ENCODE results near the gene IL25. TPM values are rescaled to one million over a fixed set of nuclear protein-coding genes. Genes with fewer than 3 reads are reported as not detected.

The IL25 gene
- total and polyA plus RNA-seq, 2 of the 4 experiments (the other 2 are of a cell fraction) = not detected

- ATAC-seq (ENCODE audit: low read depth) (no peak), DNase-seq (no peak)
- POLR2A ChIA-PET (ENCODE audit: unreplicated experiment) = no interaction called here
- in situ Hi-C loops (cut with MboI; ENCODE audit: low sequenced_read_pairs) = no loop called here
- Histone ChIP-seq H3K9ac (ENCODE audit: low read depth, low read length) (no peak overlapping the region), H2BK120ac (ENCODE audit: low read depth, low read length) (no peak overlapping the region), H3K9me3 (ENCODE audit: control insufficient read depth, insufficient read depth, low read length) (no peaks in the 10 kb centered on the region), H3K4me2 (ENCODE audit: low read depth, low read length) (no peak overlapping the region), H2BK20ac (ENCODE audit: low read depth, low read length) (no peak overlapping the region), H3K14ac (replicated peaks; ENCODE audit: low read depth, low read length) (no peak overlapping the region), H4K8ac (ENCODE audit: low read depth in 2 of 2, low read length in 2 of 2) (no peak overlapping the region), H3K9me1 (ENCODE audit: insufficient read depth, low read length) (no peaks in the 10 kb centered on the region), H3K56ac (ENCODE audit: extremely low read depth, insufficient read depth, low read length) (no peak overlapping the region), H3K79me1 (ENCODE audit: low read depth in 1 of 2, low read length in 2 of 2) (no peaks in the 10 kb centered on the region), H3K4me1 (ENCODE audit: control insufficient read depth, insufficient read depth, low read length) (no peaks in the 10 kb centered on the region), H2AFZ (replicated peaks; ENCODE audit: low read length, poor library complexity) (no peak overlapping the region), H3K23ac (ENCODE audit: low read depth, low read length) (no peak overlapping the region), H2AK9ac (replicated peaks; ENCODE audit: low read depth, low read length, poor library complexity) (no peak overlapping the region), H4K20me1 (ENCODE audit: insufficient read depth, low read length) (no peaks in the 10 kb centered on the region), H3K4ac (ENCODE audit: low read depth, low read length) (no peak overlapping the region), H2BK15ac (ENCODE audit: low read depth, low read length) (no peak overlapping the region), H4K5ac (ENCODE audit: low read depth, low read length) (no peak overlapping the region), H4K91ac (ENCODE audit: insufficient read depth, low read depth, low read length) (no peak overlapping the region), H3K18ac (ENCODE audit: low read depth, low read length) (no peak overlapping the region), H2BK5ac (ENCODE audit: low read depth, low read length, poor library complexity, severe bottlenecking) (no peak overlapping the region), H3K4me3 (ENCODE audit: insufficient read depth, low read depth, low read length) (no peak overlapping the region), H2AK5ac (ENCODE audit: low read depth, low read length) (no peak overlapping the region), H3K27me3 (ENCODE audit: control insufficient read depth, insufficient read depth, low read length) (peaks cover 46% of the 10 kb centered on the region), H3K27ac (ENCODE audit: insufficient read depth, low read length) (no peak overlapping the region), H3K36me3 (ENCODE audit: control insufficient read depth, insufficient read depth, low read length) (no peaks in the 10 kb centered on the region)
- dilution Hi-C loops (cut with HindIII; ENCODE audit: low sequenced_read_pairs, unreplicated experiment) = no loop called here
- CTCF ChIA-PET = no interaction called here
- TF ChIP-seq CHD1 (IDR thresholded peaks at IDR 0.05; ENCODE audit: low read depth, low read length) (no peak), USF2 (IDR thresholded peaks at IDR 0.05; ENCODE audit: low read depth, low read length) (no peak), BHLHE40 (IDR thresholded peaks at IDR 0.05; ENCODE audit: low read depth, low read length) (no peak), RAD21 (IDR thresholded peaks at IDR 0.05; ENCODE audit: low read length) (no peak), RFX5 (IDR thresholded peaks at IDR 0.05; ENCODE audit: low read depth, low read length) (no peak), ELK1 (IDR thresholded peaks at IDR 0.05; ENCODE audit: borderline replicate concordance, low read depth, low read length) (no peak), FOS (IDR thresholded peaks at IDR 0.05; ENCODE audit: low read depth, low read length) (no peak), SMC3 (IDR thresholded peaks at IDR 0.05; ENCODE audit: low read depth, low read length) (no peak), CTCF (conservative IDR thresholded peaks at IDR 0.05; ENCODE audit: low read depth, low read length) (no peak), MXI1 (IDR thresholded peaks at IDR 0.05; ENCODE audit: borderline replicate concordance, low read depth, low read length) (no peak), CEBPB (IDR thresholded peaks at IDR 0.05; ENCODE audit: low read depth, low read length) (no peak), RCOR1 (IDR thresholded peaks at IDR 0.05; ENCODE audit: insufficient replicate concordance, low read length) (no peak), MAZ (IDR thresholded peaks at IDR 0.05; ENCODE audit: borderline replicate concordance, low read depth, low read length) (no peak), NFE2L2 (IDR thresholded peaks at IDR 0.05; ENCODE audit: low read depth, low read length) (no peak), MAFK (IDR thresholded peaks at IDR 0.05; ENCODE audit: low read depth, low read length) (no peak), POLR2A (IDR thresholded peaks at IDR 0.05; ENCODE audit: low read depth, low read length) (no peak)
- 79% methylated on average over 2 of the region's 3 CpGs; no CpG with 5 or more reads in 1 of the 2 experiments for WGBS, 2 experiments (ENCODE audit: extremely low coverage in 2 of 2, insufficient read length in 1 of 2)
- BruUV-seq (replicated peaks) = no TSS peak
- intact Hi-C loops (cut with micrococcal nuclease) = loop anchor here (2.0 kb wide), 1 partner anchor 117 kb away; no protein-coding TSS in a partner anchor
Observed at GRCh38 chr14:23381871-23382270, 9.3 kb downstream of the IL25 start.
